GM12891 (cell line): Measurements from ENCODE around the gene EEF1A1.
"Not testable (repeated sequence)": the region's sequence is repeated elsewhere in the genome, so short reads cannot be mapped to it uniquely, and the experiment has no call there.

Source experiments
- DNase-seq: peaks from one replicate; pipeline ENCODE4 v3.0.0; 2011; ENCODE audit warnings: low spot score; ENCODE audit not compliant: insufficient read length
- FAIRE-seq: peaks from 2 replicates; lab custom pipeline; 2011; peaks lifted over from hg19 to GRCh38; lab: Jason Lieb, UNC
- PAX5 ChIP-seq: IDR thresholded peaks from 2 replicates; pipeline ENCODE4 v1.6.1; 2011; ENCODE audit warnings: low read length, moderate library complexity, mild to moderate bottlenecking; ENCODE audit not compliant: insufficient read depth, severe bottlenecking
- POLR2A ChIP-seq: IDR thresholded peaks from 2 replicates; pipeline ENCODE4 v1.6.1; 2011; ENCODE audit warnings: low read depth, low read length, control low read depth
- POLR2AphosphoS5 ChIP-seq: IDR thresholded peaks from 2 replicates; pipeline ENCODE4 v1.6.1; 2011; ENCODE audit warnings: low read depth, low read length, control low read depth
- POU2F2 ChIP-seq: IDR thresholded peaks from 2 replicates; pipeline ENCODE4 v1.6.1; 2011; ENCODE audit warnings: low read depth, mild to moderate bottlenecking, control low read depth, low read length, moderate library complexity
- SPI1 ChIP-seq: IDR thresholded peaks from 2 replicates; pipeline ENCODE4 v1.6.1; 2011; ENCODE audit warnings: low read depth, low read length, control low read depth
- TAF1 ChIP-seq: IDR thresholded peaks from 2 replicates; pipeline ENCODE4 v1.6.1; 2011; ENCODE audit warnings: low read depth, low read length, control low read depth

The EEF1A1 gene

GRCh38 chr6:73518100-73518981 lies 2.5 kb downstream of the EEF1A1 start:
- not testable (repeated sequence) for DNase-seq, FAIRE-seq
- TF ChIP-seq POLR2A: peak; percentile 65; the same call in 1 of the 2 replicates

GRCh38 chr6:73516514-73517489 lies 4.0 kb downstream of the EEF1A1 start:
- FAIRE-seq (no peak), DNase-seq (no peak)

GRCh38 chr6:73515204-73515655 lies 5.6 kb downstream of the EEF1A1 start:
- TF ChIP-seq TAF1 (no peak; the same call in 1 of the 2 replicates), PAX5 (no peak), POLR2A (peak; percentile 82), SPI1 (peak; percentile 87), POLR2AphosphoS5 (peak; percentile 92), POU2F2 (peak; percentile 41; the same call in 1 of the 2 replicates)
- FAIRE-seq (no peak), DNase-seq (no peak)

More at GRCh38 chr6:73516514-73517489, 4.0 kb downstream of the EEF1A1 start:
- no peak for TF ChIP-seq PAX5
- TF ChIP-seq SPI1: no peak
- TF ChIP-seq POLR2A: peak; percentile 88
- peak; percentile 31; the same call in 1 of the 2 replicates for TF ChIP-seq TAF1
- no peak for TF ChIP-seq POU2F2
- peak; percentile 91 for TF ChIP-seq POLR2AphosphoS5

GRCh38 chr6:73514746-73515110 lies 6.1 kb downstream of the EEF1A1 start:
- no peak for DNase-seq
- no peak for FAIRE-seq
- TF ChIP-seq TAF1 (no peak), POU2F2 (0 out of 2 replicates have a peak, but pooled peaks have one; percentile 7)

GRCh38 chr6:73513496-73513854 lies 7.4 kb downstream of the EEF1A1 start:
- FAIRE-seq (no peak), DNase-seq (no peak)
- TF ChIP-seq POLR2AphosphoS5: no peak
- TF ChIP-seq TAF1: no peak
- no peak for TF ChIP-seq SPI1
- no peak; the same call in 1 of the 2 replicates for TF ChIP-seq POU2F2
- TF ChIP-seq PAX5: no peak
- TF ChIP-seq POLR2A: no peak

- DNase-seq (no peak), FAIRE-seq (peak; percentile 68)
- no peak for TF ChIP-seq POLR2A
- TF ChIP-seq POLR2AphosphoS5: no peak; the same call in 1 of the 2 replicates
- TF ChIP-seq PAX5: no peak
- TF ChIP-seq POU2F2: no peak
- TF ChIP-seq TAF1: no peak
- TF ChIP-seq SPI1: no peak
Measured at GRCh38 chr6:73511796-73512195, 9.0 kb downstream of the EEF1A1 start.

GRCh38 chr6:73509851-73510250 lies 11.0 kb downstream of the EEF1A1 start:
- DNase-seq (no peak), FAIRE-seq (no peak)
- TF ChIP-seq TAF1 (no peak), POU2F2 (no peak), POLR2A (no peak), PAX5 (no peak), SPI1 (no peak), POLR2AphosphoS5 (no peak)

- FAIRE-seq (no peak), DNase-seq (no peak)
- TF ChIP-seq POLR2AphosphoS5: no peak
- no peak for TF ChIP-seq SPI1
- no peak for TF ChIP-seq POU2F2
- no peak for TF ChIP-seq POLR2A
- no peak for TF ChIP-seq TAF1
- TF ChIP-seq PAX5: no peak
Measured at GRCh38 chr6:73508776-73509175, 12.1 kb downstream of the EEF1A1 start.

- FAIRE-seq: no peak
- DNase-seq: no peak
- TF ChIP-seq POLR2A (no peak), POLR2AphosphoS5 (no peak), PAX5 (no peak), POU2F2 (no peak), TAF1 (no peak), SPI1 (no peak)
Measured at GRCh38 chr6:73506246-73506645, 14.6 kb downstream of the EEF1A1 start.

GRCh38 chr6:73505705-73506104 lies 15.1 kb downstream of the EEF1A1 start:
- not testable (repeated sequence) for FAIRE-seq, DNase-seq
